HG02798 (cell line): ENCODE results near the gene MYO16.
A peak's percentile ranks its signal among the peaks of the same experiment; 100 is the strongest.
"Not testable (repeated sequence)": the region's sequence is repeated elsewhere in the genome, so short reads cannot be mapped to it uniquely, and the experiment has no call there.

Experiments
- ATAC-seq: cut with Tn5 transposase; IDR thresholded peaks from one replicate; pipeline ENCODE4 v1.9.1; 2021; ENCODE audit warnings: mild to moderate bottlenecking; ENCODE audit not compliant: unreplicated experiment, poor library complexity

Gene MYO16

DNA sequence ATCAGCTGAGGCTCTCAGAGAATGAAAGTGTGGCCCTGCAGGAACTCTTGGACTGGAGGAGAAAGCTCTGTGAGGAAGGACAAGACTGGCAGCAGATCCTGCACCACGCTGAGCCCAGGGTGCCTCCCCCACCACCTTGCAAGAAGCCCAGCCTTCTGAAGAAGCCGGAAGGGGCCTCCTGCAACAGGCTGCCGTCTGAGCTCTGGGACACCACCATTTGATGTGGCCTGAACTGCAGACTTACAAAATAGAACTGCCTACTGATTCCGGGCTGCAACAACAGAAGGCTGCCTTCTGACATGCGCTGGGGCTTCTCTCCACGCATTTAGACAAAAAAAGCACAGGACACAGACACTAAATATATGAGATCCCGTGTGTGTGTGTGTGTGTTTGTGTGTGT lies 577.2 kb downstream of the MYO16 start:
- ATAC-seq = no peak

GRCh38 chr13:109207622-109208021 lies 578.2 kb downstream of the MYO16 start:
- no peak for ATAC-seq

DNA sequence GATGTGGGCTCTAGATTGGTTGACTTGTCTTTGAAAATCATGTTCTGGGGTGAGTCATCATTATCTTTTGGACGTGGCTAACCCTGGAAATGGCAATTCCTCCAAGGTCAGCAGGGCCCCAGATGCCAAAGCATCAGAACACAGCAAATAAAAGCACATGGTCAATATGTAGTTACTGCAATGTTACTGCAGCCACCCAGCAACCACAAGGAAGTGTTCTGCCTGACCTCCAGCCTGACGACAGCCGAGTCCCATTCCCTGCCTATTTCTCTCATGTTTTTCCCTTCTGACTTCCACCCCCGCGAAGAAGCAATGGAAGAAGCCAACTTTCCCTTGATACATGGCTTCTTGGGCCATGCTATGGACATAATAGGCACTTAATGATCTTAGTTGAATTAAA lies 579.1 kb downstream of the MYO16 start:
- no peak for ATAC-seq

DNA sequence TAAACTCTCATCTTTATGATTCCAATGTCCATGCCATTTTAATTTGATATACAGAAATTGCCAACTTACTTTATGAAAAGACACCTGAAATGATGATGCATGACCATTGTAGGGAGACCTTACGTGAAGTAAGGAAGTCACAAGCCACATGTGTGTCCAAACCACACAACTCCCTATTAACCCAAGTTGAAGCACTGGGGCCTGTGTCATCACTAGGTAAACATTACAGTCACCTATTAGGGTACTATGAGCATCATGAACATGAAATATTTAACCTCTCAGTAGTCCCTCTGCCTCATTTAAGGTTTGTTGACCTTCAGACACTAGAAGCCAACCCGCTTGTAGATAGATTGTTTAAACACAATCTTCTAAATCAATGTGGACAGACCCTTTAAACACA lies 580.1 kb downstream of the MYO16 start:
- no peak for ATAC-seq

DNA sequence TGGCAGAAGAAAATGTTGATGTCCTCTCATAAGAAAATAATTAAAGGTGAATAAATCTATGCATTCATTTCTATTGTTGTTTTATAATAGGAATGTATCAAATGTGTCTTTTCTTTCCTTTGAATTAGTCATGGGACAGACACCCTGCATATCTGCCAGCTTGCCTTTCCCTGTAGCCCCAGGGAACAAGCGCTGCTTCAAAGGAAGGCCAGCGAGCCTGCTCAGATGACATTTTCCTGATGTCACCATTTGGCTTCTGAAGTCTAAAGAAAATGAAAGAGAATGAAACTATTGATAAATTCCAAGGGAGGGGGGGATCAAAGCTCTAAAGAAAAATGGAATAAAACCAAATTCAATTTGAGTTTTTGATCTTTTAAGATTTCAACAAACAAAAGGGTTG lies 582.2 kb downstream of the MYO16 start:
- no peak for ATAC-seq

DNA sequence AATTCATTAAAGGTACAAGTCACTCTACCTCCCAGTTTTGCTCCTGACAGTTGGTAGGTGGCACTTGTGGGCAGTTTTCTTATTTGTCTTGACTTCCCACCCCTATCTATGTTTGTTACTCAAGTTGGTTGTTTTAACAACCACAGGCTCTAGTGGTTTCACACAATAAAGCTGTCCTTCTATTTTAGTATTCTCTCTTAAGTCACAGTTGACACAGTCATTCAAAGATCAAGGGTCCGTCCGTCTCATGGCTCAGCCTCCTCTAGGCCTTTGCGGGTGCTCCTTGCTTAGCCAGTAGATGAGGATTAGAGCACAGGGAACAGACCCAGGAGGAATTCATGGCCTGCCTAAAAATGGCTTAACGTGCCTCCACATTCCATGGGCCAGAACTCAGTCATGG lies 583.2 kb downstream of the MYO16 start:
- peak; percentile 80 for ATAC-seq

GRCh38 chr13:109213714-109214113 lies 584.3 kb downstream of the MYO16 start:
- ATAC-seq = no peak

DNA sequence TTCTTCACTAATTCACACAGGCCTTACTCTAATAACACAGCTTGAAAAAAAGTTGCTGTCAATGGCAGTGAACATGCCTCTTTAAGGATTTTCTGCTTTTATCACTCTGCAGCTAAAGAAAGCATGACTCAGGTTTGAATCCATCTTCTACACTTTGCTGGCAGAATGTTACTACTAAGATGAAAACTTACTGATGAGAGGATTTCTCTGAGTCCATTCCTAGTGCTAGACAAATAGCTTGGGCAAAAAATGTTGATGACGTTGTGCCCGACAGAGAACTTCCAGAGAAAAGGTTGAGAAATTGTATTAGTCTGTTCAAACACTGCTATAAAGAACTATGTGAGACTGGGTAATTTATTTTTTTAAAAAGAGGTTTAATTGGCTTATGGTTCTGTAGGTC lies 585.0 kb downstream of the MYO16 start:
- ATAC-seq = no peak

DNA sequence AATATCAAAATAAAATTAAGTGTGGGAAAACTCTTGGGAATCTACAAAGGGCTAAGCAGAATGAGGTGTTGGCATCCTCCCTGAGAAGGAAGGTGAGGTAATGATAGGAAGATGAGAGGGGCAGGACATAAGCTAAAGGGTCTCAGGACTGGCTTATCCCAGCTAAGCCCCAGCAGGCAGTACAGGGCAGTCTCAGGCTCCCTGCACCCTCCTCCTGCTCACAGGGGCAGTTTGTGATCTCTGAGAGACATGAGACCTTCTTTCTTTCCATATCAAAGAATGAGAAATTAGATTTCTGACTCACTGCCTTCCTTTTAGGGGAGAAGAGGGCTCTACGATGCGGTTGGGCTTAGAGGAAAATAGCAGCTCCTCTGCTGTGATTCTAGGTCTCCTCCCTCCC lies 586.0 kb downstream of the MYO16 start:
- ATAC-seq = no peak

GRCh38 chr13:109217510-109217909 lies 588.1 kb downstream of the MYO16 start:
- ATAC-seq = not testable (repeated sequence)

DNA sequence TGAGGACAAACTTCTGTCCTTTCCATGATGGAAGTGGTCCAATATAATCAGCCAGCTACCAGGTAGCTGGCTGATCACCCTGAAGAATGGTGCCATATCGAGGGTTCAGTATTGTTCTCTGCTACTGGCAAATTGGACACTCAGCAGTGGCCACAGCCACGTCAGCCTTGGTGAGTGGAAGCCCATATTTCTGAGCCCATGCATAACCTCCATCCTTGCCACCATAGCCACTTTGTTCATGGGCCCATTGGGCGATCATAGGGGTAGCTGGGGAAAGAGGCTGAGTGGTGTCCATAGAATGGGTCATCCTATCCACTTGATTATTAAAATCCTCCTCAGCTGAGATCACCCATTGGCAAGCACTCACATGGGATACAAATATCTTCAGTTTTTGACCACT lies 591.2 kb downstream of the MYO16 start:
- no peak for ATAC-seq

GRCh38 chr13:109224033-109224432 lies 594.6 kb downstream of the MYO16 start:
- no peak for ATAC-seq

DNA sequence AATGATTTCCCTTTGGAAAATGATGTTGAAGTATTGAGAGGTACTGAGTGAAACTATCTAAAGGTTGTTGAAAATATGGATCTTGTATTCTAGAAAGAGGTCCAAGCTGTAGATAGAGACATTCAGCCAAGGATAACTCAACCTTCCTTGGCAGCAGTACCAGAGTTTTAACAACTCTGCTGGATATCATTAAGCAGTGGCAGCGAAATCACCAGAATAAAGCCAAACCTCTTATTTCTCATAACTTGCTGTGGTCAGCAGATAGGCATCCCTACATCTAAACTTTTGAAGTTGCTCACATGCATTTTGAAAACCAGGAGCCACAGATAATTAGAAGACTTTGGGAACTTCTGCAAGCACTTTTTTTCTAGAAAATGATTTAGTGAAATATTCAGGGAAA lies 597.2 kb downstream of the MYO16 start:
- no peak for ATAC-seq

DNA sequence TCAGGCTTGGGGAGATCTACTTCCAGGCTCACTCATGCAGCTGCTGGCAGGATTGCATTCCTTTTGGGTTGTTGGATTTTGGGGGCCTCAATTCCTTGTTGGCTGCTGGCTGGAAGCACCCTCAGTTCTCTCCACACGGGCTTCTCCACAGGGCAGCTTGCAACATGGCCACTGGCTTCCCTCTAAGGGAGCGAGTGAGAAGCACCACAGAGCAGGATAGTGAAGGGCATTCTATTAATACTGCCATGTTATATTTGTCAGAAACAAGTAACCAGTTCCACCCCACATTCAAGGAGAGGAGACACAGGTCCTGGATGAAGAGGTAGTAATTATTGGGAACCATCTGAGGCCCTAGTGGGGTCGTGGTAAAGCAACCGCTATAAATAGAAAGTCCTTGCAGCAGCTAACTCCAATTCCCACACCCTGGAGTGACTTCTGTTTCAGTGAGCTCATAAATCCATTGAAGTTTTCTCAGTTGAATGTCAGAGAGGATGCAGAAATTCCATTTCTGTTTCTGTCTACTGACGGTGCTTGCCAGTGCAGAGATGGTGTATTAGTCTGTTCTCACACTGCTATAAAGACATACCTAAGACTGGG lies 598.0 kb downstream of the MYO16 start:
- no peak for ATAC-seq

DNA sequence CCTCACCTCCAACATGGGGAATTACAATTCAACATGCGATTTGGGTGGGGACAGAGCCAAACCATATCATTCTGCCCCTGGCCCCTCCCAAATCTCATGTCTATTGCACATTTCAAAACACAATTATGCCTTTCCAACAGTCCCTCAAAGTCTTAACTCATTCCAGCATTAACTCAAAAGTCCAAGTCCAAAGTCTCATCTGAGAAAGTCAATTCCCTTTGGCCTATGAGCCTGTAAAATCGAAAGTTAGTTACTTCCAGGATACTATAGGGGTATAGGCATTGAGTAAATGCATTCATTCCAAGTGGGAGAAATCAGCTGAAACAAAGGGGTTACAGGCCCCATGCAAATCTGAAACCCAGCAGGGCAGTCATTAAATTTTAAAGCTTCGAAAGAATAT lies 598.8 kb downstream of the MYO16 start:
- no peak for ATAC-seq

DNA sequence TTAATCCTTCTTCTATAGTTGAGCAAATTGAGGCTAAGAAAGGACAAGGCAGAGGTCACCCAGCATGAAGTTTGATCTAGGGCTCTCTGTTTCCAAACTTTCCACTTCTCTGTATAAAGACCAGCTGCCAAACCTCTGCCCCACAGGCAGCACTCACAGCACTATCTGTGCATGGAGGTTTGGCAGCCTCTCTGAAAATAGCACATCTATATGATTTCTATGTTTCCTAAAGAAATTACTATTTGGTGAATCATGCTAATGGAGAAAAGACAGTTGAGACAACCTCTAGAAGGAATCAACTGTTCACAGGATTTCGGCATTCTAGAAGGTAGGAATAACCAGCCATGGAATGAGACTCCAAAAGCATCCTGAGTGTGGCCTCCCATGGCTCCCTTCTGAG lies 602.5 kb downstream of the MYO16 start:
- no peak for ATAC-seq

- peak; percentile 80 for ATAC-seq
These were observed 603.9 kb downstream of the MYO16 start for GRCh38 chr13:109233293-109233692.

- ATAC-seq = no peak
These were observed 606.5 kb downstream of the MYO16 start for GRCh38 chr13:109235901-109236300.

GRCh38 chr13:109241160-109241559 lies 611.7 kb downstream of the MYO16 start:
- ATAC-seq = no peak

DNA sequence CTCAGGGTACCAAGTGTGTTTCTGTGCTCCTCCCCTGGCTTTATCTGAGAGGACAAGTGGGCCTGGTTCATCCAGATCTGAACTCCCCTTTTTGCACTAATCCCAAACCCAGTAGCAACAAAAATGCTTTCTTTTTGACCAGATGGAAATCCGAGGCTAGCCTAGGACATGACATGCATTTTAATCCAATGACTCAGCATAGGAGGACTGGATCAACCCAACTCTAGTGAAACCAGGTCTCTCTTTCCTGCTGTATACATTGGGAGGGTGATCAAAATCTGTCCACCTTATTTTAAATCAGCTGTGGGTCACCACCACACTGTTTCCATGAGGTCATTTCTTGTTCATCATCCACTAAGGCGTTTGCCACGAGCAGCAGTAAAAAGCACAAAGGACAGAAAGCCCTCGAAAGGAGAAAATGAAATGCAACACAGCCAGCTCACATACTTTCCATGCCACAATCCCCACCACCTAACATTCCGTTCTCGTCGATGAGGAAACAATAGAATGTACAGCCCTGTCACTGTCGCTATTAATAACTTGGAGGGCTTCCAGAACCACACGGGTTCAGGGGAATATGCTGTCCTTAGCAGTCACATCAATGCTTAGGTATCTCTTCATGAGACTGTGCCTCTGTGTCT lies 614.0 kb downstream of the MYO16 start:
- no peak for ATAC-seq

DNA sequence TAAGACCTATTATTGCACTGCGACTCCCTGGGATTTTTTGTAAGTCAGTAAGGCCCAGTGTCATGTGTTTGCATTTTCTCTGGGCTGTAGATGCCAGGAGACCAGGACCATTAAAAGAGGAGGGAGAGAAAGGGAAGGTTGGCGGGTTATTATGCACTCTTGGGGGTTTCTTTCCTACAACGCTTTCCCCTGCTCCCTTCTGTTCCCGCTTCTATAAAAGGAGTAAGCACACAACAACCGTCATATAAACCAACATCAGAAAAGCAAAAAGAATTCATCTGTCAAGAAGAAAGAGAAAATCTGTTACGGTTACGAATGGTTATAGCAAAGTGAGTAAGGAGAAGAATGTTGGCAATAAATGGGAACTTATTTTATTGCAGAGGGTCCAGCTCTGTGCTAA lies 615.2 kb downstream of the MYO16 start:
- no peak for ATAC-seq

GRCh38 chr13:109246001-109246400 lies 616.6 kb downstream of the MYO16 start:
- ATAC-seq = no peak
